ENCODE results near the gene TOPBP1.

TOPBP1 gene

DNA sequence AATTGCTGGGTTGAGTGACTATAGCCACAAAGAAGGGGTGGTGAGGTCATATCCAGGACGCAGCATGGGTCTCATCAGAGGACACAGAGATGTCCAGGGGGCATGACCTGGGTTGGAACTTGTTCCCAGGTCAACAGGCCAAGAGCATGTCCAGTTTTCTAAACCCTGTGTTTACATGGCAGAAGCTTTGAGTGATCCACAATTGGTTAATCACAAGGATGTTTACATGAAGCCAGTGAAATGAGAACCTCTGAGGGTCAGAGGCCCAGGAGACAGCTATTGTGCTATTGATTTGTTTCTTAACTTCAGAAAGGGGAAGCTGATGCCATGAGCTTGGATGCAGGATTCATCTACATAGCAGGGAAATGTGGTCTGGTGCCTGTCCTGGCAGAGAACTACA is 42.2 kb upstream of the TOPBP1 start:
- Histone ChIP-seq H4K20me1 (ENCODE audit: insufficient read depth, low read length) (no peaks in the 10 kb centered on the region), H3K9ac (ENCODE audit: low read length) (no peak overlapping the region), H3K4me3 (ENCODE audit: low read length) (no peak overlapping the region), H3K9me3 (ENCODE audit: insufficient read depth, low read length) (no peaks in the 10 kb centered on the region), H3K4me1 (ENCODE audit: low read length) (no peaks in the 10 kb centered on the region), H2AFZ (ENCODE audit: low read depth, low read length) (no peak overlapping the region), H3K4me2 (ENCODE audit: low read length) (no peak overlapping the region), H3K27ac (ENCODE audit: low read length) (no peak overlapping the region), H3K79me2 (ENCODE audit: low read length) (no peaks in the 10 kb centered on the region), H3K27me3 (ENCODE audit: low read depth, low read length) (peaks cover 36% of the 10 kb centered on the region), H3K36me3 (replicated peaks; ENCODE audit: low read depth, low read length) (no peaks in the 10 kb centered on the region)
- TF ChIP-seq, protein P1, sequence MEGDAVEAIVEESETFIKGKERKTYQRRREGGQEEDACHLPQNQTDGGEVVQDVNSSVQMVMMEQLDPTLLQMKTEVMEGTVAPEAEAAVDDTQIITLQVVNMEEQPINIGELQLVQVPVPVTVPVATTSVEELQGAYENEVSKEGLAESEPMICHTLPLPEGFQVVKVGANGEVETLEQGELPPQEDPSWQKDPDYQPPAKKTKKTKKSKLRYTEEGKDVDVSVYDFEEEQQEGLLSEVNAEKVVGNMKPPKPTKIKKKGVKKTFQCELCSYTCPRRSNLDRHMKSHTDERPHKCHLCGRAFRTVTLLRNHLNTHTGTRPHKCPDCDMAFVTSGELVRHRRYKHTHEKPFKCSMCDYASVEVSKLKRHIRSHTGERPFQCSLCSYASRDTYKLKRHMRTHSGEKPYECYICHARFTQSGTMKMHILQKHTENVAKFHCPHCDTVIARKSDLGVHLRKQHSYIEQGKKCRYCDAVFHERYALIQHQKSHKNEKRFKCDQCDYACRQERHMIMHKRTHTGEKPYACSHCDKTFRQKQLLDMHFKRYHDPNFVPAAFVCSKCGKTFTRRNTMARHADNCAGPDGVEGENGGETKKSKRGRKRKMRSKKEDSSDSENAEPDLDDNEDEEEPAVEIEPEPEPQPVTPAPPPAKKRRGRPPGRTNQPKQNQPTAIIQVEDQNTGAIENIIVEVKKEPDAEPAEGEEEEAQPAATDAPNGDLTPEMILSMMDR (IDR thresholded peaks at IDR 0.05; ENCODE audit: low read depth, low read length): no peak
- TF ChIP-seq EZH2phosphoT487 (IDR thresholded peaks at IDR 0.05; ENCODE audit: low read depth): no peak

DNA sequence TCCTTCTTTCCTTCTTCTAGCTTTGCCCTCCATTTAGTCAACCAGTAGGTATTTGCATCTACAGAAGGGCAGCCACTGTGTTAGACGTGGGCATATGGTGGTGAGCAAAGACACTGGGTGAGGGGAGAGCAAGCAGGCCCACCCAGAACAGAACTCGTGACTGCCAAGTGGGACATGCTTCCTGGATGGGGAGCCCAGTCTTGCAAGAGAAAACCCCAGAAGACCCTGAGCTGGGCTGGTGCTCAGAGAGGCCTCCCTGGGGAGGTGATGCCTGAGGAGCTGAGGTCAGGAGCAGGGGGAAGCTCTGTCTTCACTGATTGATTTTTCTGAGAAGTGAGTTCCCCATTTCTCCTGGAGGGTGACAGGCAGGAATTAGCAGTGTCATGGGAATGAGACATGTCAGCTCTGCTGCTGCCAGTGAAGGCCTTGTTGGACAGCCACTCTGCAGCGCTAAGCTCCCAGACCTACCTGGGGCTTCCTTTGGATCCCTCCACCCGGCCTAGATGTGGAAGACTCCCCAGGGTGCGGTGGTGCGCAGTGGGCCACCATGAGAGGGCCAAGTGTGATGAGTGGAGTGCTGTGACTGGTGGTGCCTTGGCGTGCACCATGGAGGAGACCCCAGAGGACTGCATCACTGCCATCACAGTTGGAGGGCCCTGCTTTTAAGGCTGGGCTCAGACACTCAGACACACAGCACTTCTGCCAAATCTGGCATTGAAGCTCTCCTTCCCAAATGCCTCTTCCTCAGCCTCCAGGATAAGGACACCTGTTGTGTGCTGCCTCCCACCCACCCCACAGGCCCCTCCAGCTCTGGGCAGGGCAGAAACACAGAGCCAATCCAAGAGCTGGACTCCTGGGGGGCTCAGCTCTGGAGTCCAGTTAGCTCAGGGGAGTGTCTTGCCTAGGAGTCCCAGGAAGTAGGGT is 40.0 kb upstream of the TOPBP1 start:
- peaks cover 22% of the 10 kb centered on the region for H3K27me3 ChIP-seq (ENCODE audit: low read depth, low read length)
- no peaks in the 10 kb centered on the region for H3K9me3 ChIP-seq (ENCODE audit: insufficient read depth, low read length)
- H3K79me2 ChIP-seq (ENCODE audit: low read length): no peaks in the 10 kb centered on the region
- H3K4me1 ChIP-seq (ENCODE audit: low read length): no peaks in the 10 kb centered on the region
- TF ChIP-seq, protein P1 (IDR thresholded peaks at IDR 0.05; ENCODE audit: low read depth, low read length): no peak
- no peak for TF ChIP-seq EZH2phosphoT487 (IDR thresholded peaks at IDR 0.05; ENCODE audit: low read depth)
- H3K36me3 ChIP-seq (replicated peaks; ENCODE audit: low read depth, low read length): no peaks in the 10 kb centered on the region
- no peak overlapping the region for H3K9ac ChIP-seq (ENCODE audit: low read length)
- H3K4me3 ChIP-seq (ENCODE audit: low read length): no peak overlapping the region
- no peak overlapping the region for H2AFZ ChIP-seq (ENCODE audit: low read depth, low read length)
- H4K20me1 ChIP-seq (ENCODE audit: insufficient read depth, low read length): no peaks in the 10 kb centered on the region
- H3K4me2 ChIP-seq (ENCODE audit: low read length): no peak overlapping the region
- no peak overlapping the region for H3K27ac ChIP-seq (ENCODE audit: low read length)

DNA sequence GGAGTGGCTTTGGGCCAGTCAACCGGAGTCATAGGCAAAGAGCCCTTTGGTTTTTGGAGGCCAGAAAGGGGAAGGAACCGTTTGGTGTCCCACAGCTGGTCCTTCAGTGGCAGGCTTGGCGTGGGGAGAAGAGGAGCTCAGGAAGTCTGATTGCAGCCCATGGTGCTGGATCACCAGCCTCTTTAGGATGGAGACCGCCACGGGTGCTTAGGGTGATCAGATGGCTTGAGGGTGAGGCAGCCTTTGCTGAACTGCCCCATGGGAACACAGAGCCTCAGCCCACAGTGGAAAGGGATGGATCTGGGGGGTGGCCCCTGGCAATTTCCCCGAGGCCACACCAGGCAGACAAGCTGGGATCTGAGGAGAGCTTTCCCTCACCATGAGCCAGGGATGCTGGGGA is 38.6 kb upstream of the TOPBP1 start:
- H2AFZ ChIP-seq (ENCODE audit: low read depth, low read length): no peak overlapping the region
- TF ChIP-seq EZH2phosphoT487 (IDR thresholded peaks at IDR 0.05; ENCODE audit: low read depth): no peak
- TF ChIP-seq, protein P1 (IDR thresholded peaks at IDR 0.05; ENCODE audit: low read depth, low read length): no peak
- peaks cover 11% of the 10 kb centered on the region for H3K27me3 ChIP-seq (ENCODE audit: low read depth, low read length)
- no peaks in the 10 kb centered on the region for H3K4me1 ChIP-seq (ENCODE audit: low read length)
- H4K20me1 ChIP-seq (ENCODE audit: insufficient read depth, low read length): no peaks in the 10 kb centered on the region
- no peak overlapping the region for H3K9ac ChIP-seq (ENCODE audit: low read length)
- H3K4me3 ChIP-seq (ENCODE audit: low read length): no peak overlapping the region
- H3K36me3 ChIP-seq (replicated peaks; ENCODE audit: low read depth, low read length): no peaks in the 10 kb centered on the region
- H3K27ac ChIP-seq (ENCODE audit: low read length): no peak overlapping the region
- no peak overlapping the region for H3K4me2 ChIP-seq (ENCODE audit: low read length)
- H3K9me3 ChIP-seq (ENCODE audit: insufficient read depth, low read length): no peaks in the 10 kb centered on the region
- H3K79me2 ChIP-seq (ENCODE audit: low read length): no peaks in the 10 kb centered on the region

DNA sequence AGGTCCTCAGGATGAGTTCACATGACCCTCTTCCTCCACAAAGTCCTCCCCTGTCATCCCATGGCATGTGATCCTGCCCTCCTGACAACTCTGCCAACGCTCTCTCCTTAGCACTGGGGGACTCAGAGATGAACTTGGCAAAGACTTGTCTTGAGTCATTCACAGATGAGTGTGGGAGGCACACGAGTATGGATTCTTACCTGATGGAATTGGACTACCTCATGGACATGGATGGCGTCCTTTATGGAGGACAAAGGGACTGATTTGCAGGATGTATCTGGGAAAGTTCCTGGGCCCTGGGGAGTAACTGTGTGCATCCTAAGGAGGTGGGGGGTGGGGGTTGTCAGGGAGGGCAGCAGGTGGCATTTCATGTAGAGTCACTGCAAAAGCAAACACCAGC is 38.2 kb upstream of the TOPBP1 start:
- no peaks in the 10 kb centered on the region for H3K4me1 ChIP-seq (ENCODE audit: low read length)
- no peaks in the 10 kb centered on the region for H4K20me1 ChIP-seq (ENCODE audit: insufficient read depth, low read length)
- no peaks in the 10 kb centered on the region for H3K36me3 ChIP-seq (replicated peaks; ENCODE audit: low read depth, low read length)
- no peak for TF ChIP-seq EZH2phosphoT487 (IDR thresholded peaks at IDR 0.05; ENCODE audit: low read depth)
- TF ChIP-seq, protein P1 (IDR thresholded peaks at IDR 0.05; ENCODE audit: low read depth, low read length): no peak
- H3K9me3 ChIP-seq (ENCODE audit: insufficient read depth, low read length): no peaks in the 10 kb centered on the region
- H3K9ac ChIP-seq (ENCODE audit: low read length): no peak overlapping the region
- no peak overlapping the region for H3K4me2 ChIP-seq (ENCODE audit: low read length)
- no peak overlapping the region for H2AFZ ChIP-seq (ENCODE audit: low read depth, low read length)
- no peak overlapping the region for H3K27ac ChIP-seq (ENCODE audit: low read length)
- no peak overlapping the region for H3K4me3 ChIP-seq (ENCODE audit: low read length)
- peaks cover 11% of the 10 kb centered on the region for H3K27me3 ChIP-seq (ENCODE audit: low read depth, low read length)
- no peaks in the 10 kb centered on the region for H3K79me2 ChIP-seq (ENCODE audit: low read length)
